Measurements from ENCODE around the gene SMYD2.

DNA sequence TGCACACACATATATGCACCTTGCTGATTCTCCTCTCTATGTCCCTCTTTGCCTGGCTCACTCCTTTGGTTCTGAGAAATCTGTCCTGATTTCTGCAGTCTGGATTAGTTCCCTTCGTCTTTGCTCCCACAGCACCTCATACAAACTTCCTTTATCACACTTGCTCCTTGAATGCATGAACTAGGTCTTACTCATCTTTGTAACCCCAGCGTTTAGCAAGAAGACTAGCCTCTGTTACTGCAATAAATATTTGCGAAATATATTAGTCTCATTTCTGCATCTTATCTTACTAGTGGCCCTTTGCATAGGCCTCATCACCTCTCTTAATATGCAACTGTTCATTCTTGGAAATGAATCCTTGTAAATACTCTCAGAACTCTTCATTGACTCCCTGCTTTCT lies 11.4 kb downstream of the SMYD2 start:
- TF ChIP-seq, protein P1, sequence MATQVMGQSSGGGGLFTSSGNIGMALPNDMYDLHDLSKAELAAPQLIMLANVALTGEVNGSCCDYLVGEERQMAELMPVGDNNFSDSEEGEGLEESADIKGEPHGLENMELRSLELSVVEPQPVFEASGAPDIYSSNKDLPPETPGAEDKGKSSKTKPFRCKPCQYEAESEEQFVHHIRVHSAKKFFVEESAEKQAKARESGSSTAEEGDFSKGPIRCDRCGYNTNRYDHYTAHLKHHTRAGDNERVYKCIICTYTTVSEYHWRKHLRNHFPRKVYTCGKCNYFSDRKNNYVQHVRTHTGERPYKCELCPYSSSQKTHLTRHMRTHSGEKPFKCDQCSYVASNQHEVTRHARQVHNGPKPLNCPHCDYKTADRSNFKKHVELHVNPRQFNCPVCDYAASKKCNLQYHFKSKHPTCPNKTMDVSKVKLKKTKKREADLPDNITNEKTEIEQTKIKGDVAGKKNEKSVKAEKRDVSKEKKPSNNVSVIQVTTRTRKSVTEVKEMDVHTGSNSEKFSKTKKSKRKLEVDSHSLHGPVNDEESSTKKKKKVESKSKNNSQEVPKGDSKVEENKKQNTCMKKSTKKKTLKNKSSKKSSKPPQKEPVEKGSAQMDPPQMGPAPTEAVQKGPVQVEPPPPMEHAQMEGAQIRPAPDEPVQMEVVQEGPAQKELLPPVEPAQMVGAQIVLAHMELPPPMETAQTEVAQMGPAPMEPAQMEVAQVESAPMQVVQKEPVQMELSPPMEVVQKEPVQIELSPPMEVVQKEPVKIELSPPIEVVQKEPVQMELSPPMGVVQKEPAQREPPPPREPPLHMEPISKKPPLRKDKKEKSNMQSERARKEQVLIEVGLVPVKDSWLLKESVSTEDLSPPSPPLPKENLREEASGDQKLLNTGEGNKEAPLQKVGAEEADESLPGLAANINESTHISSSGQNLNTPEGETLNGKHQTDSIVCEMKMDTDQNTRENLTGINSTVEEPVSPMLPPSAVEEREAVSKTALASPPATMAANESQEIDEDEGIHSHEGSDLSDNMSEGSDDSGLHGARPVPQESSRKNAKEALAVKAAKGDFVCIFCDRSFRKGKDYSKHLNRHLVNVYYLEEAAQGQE (IDR thresholded peaks at IDR 0.05; ENCODE audit: insufficient read depth in 1 of 2, low read depth in 2 of 2, low read length in 2 of 2): no peak
- TF ChIP-seq POLR2AphosphoS5 (IDR thresholded peaks at IDR 0.05; ENCODE audit: low read depth, low read length) (no peak), TAF1 (IDR thresholded peaks at IDR 0.05; ENCODE audit: borderline replicate concordance, insufficient read depth, low read length) (no peak), SIN3A (IDR thresholded peaks at IDR 0.05; ENCODE audit: borderline replicate concordance, insufficient read depth, low read length) (no peak)
